Activated CD4-positive, alpha-beta memory T cell treated with anti-CD3 and anti-CD28 coated beads for 36 hours (primary cell): ENCODE results near the gene TGM1. TPM values are rescaled to one million over a fixed set of nuclear protein-coding genes. Genes with fewer than 3 reads are reported as not detected.

Source experiments
- CTCF ChIA-PET: fragments of 350-600 bp; sonication (Branson Sonifier 250); formaldehyde crosslinking; loops from one replicate; lab custom pipeline; 2021; ENCODE audit warnings: antibody characterized with exemption, inconsistent platforms; lab: Charles Lee
- POLR2A ChIA-PET: fragments of 350-600 bp; sonication (Branson Sonifier 250); formaldehyde crosslinking; loops from one replicate; lab custom pipeline; 2021; ENCODE audit warnings: antibody characterized with exemption; lab: Charles Lee
- DNase-seq: peaks from one replicate; pipeline ENCODE4 v3.0.0-alpha.2; 2020
- H3K27ac Mint-ChIP-seq: one replicate; pipeline ENCODE4 v1.8.0; 2021; ENCODE audit warnings: mixed read lengths
- H3K27me3 Mint-ChIP-seq: one replicate; pipeline ENCODE4 v1.8.0; 2021; ENCODE audit warnings: mixed read lengths
- H3K36me3 Mint-ChIP-seq: one replicate; pipeline ENCODE4 v1.8.0; 2021; ENCODE audit warnings: mixed read lengths
- H3K4me1 Mint-ChIP-seq: one replicate; pipeline ENCODE4 v1.8.0; 2021; ENCODE audit warnings: low read depth, mixed read lengths
- H3K4me3 Mint-ChIP-seq: one replicate; pipeline ENCODE4 v1.8.0; 2021; ENCODE audit warnings: mild to moderate bottlenecking, mixed read lengths
- H3K9me3 Mint-ChIP-seq: one replicate; pipeline ENCODE4 v1.8.0; 2021; ENCODE audit warnings: mixed read lengths
- intact Hi-C: fragments of 100-400 bp; cut with micrococcal nuclease; formaldehyde crosslinking; loops from one replicate; pipeline ENCODE4 v1.15.1; 2023
- total RNA-seq, 2 experiments: library from RNA; stranded (reverse); gene quantifications; one replicate each; pipeline ENCODE4 v1.2.3, GENCODE V29; 2021

The TGM1 gene
- total RNA-seq, 2 experiments from 2014 or later, result 3.7 to 4.5 TPM

GRCh38 chr14:24304019-24304387 is 41.0 kb upstream of the TGM1 start:
- H3K4me1 Mint-ChIP-seq, result peaks cover 39% of the 10 kb centered on the region
- ChIA-PET POLR2A (no interaction called here), CTCF (interaction anchor here (0.9 kb wide), 1 partner anchor 62 kb away, joined by 4 read pairs; the partner anchor contains the start of gene TINF2)
- intact Hi-C loops, result no loop called here
- H3K27ac Mint-ChIP-seq, result no peak overlapping the region
- DNase-seq, result no peak
- no peaks in the 10 kb centered on the region for H3K9me3 Mint-ChIP-seq
- no peaks in the 10 kb centered on the region for H3K27me3 Mint-ChIP-seq
- H3K36me3 Mint-ChIP-seq, result peaks cover 51% of the 10 kb centered on the region
- no peak overlapping the region for H3K4me3 Mint-ChIP-seq

- intact Hi-C loops, result no loop called here
- Mint-ChIP-seq H3K4me1 (peaks cover 50% of the 10 kb centered on the region), H3K27ac (peak overlapping the region; percentile 84), H3K4me3 (peak overlapping the region; percentile 90), H3K27me3 (no peaks in the 10 kb centered on the region), H3K36me3 (peaks cover 37% of the 10 kb centered on the region), H3K9me3 (no peaks in the 10 kb centered on the region)
- ChIA-PET CTCF (interaction anchor here (0.9 to 7.3 kb wide), 13 partner anchors 9 to 133 kb away, joined by 3 to 224 read pairs (median 12); partner anchors contain the start of genes CIDEB, LTB4R, LTB4R2 and MDP1), POLR2A (interaction anchor here (0.5 to 5.5 kb wide), 14 partner anchors 8 to 1261 kb away, joined by 3 to 53 read pairs (median 5); partner anchors contain the start of genes CHMP4A, CIDEB, LTB4R2 and RABGGTA)
- DNase-seq, result no peak
Observed at GRCh38 chr14:24300326-24300980, 37.5 kb upstream of the TGM1 start.

- POLR2A ChIA-PET, result interaction anchor here (0.5 to 5.5 kb wide), 16 partner anchors 9 to 1260 kb away, joined by 3 to 53 read pairs (median 5); partner anchors contain the start of genes CHMP4A, CIDEB, LTB4R2 and MDP1
- Mint-ChIP-seq H3K4me3 (peak within 1 kb of the TSS; percentile 90), H3K27me3 (no peaks in the 10 kb centered on the region), H3K4me1 (peaks cover 50% of the 10 kb centered on the region), H3K36me3 (peaks cover 31% of the 10 kb centered on the region), H3K9me3 (no peaks in the 10 kb centered on the region), H3K27ac (peak within 1 kb of the TSS; percentile 84)
- peak; percentile 96 for DNase-seq
- CTCF ChIA-PET, result interaction anchor here (0.9 to 7.3 kb wide), 16 partner anchors 9 to 204 kb away, joined by 3 to 224 read pairs (median 12); partner anchors contain the start of genes CHMP4A, CIDEB, LTB4R and LTB4R2
- intact Hi-C loops, result loop anchor here (1.0 to 5.0 kb wide), 7 partner anchors 9 to 207 kb away; partner anchors contain the start of genes CHMP4A, IRF9, PCK2 and PSME2
Observed at GRCh38 chr14:24299255-24300191, 36.5 kb upstream of the TGM1 start, which contains the start of the genes DHRS1 and NOP9. TSS of gene DHRS1 (minus strand) at chr14:24299780. CDS start at chr14:24299106, 674 bp downstream. TSS of gene NOP9 (plus strand) at chr14:24299850. CDS start at chr14:24299955, 105 bp downstream.

- H3K27ac Mint-ChIP-seq, result peak overlapping the region; percentile 84
- H3K36me3 Mint-ChIP-seq, result peaks cover 25% of the 10 kb centered on the region
- DNase-seq, result peak; percentile 41
- POLR2A ChIA-PET, result interaction anchor here (1.2 to 5.5 kb wide), 9 partner anchors 11 to 132 kb away, joined by 5 to 53 read pairs (median 9); partner anchors contain the start of genes LTB4R2, MDP1, RABGGTA and TINF2
- no peaks in the 10 kb centered on the region for H3K27me3 Mint-ChIP-seq
- intact Hi-C loops, result loop anchor here (1.0 to 5.0 kb wide), 7 partner anchors 9 to 207 kb away; partner anchors contain the start of genes CHMP4A, IRF9, PCK2 and PSME2
- H3K9me3 Mint-ChIP-seq, result no peaks in the 10 kb centered on the region
- H3K4me3 Mint-ChIP-seq, result peak overlapping the region; percentile 90
- peaks cover 50% of the 10 kb centered on the region for H3K4me1 Mint-ChIP-seq
- CTCF ChIA-PET, result interaction anchor here (1.0 to 7.3 kb wide), 11 partner anchors 9 to 204 kb away, joined by 3 to 224 read pairs (median 26); partner anchors contain the start of genes CHMP4A, CIDEB, LTB4R and LTB4R2
Observed at GRCh38 chr14:24298892-24299254, 35.9 kb upstream of the TGM1 start.

GRCh38 chr14:24297190-24297964 is 34.4 kb upstream of the TGM1 start:
- intact Hi-C loops, result loop anchor here (1.0 to 5.0 kb wide), 7 partner anchors 8 to 205 kb away; partner anchors contain the start of genes IPO4, MDP1, PCK2 and PSME2
- ChIA-PET CTCF (interaction anchor here (0.7 to 7.3 kb wide), 33 partner anchors 7 to 246 kb away, joined by 3 to 224 read pairs (median 9); partner anchors contain the start of genes CARMIL3, CHMP4A, CIDEB and GMPR2), POLR2A (interaction anchor here (0.8 to 5.5 kb wide), 9 partner anchors 15 to 239 kb away, joined by 3 to 53 read pairs (median 4); partner anchors contain the start of gene TINF2)
- Mint-ChIP-seq H3K9me3 (no peaks in the 10 kb centered on the region), H3K4me3 (no peak overlapping the region), H3K4me1 (peaks cover 50% of the 10 kb centered on the region), H3K27ac (peak overlapping the region; percentile 77), H3K27me3 (no peaks in the 10 kb centered on the region), H3K36me3 (peaks cover 20% of the 10 kb centered on the region)
- no peak for DNase-seq

DNA sequence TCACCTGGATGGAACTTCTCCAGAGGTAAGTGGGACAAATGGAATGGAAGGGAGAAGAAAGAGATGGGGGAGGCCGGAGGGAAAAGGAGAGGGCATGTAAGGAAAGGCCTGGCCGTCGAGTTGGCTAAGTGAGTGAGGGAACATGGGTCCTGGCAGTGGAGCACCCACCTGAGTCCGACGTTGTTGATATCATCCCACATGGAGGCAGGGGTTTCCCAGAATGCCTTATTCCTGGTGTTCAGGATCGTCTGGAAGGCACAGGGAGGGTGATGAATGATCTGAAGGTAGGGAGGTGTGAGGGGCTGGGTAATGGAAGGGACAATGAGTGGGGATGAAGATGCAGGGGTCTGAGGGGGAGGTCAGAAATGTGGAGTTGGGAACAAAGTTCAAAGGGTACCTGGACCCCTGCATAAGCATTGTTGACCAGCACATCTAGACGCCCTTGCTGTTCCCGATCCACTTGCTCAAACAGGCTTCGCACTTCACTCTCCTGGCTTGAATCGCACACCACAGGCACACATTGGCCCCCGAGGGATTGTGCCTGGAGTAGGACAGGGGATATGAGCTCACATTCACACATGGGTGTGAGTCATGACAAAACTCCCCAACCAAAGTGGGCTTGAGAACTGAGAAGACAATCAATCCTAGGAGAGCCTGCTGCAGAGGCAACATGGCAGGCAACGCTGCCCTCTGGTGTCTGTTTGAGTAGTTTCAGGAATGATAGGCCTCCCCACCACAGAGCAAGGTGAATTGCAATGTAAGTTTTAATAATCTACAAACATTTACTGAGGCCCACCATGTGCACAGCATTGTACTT is 33.6 kb upstream of the TGM1 start:
- ChIA-PET CTCF (interaction anchor here (0.6 to 7.3 kb wide), 35 partner anchors 12 to 245 kb away, joined by 3 to 224 read pairs (median 7); partner anchors contain the start of genes CARMIL3, CHMP4A, CIDEB and GMPR2), POLR2A (interaction anchor here (0.6 to 5.5 kb wide), 9 partner anchors 15 to 136 kb away, joined by 3 to 53 read pairs (median 4); partner anchors contain the start of gene TINF2)
- peaks cover 20% of the 10 kb centered on the region for H3K36me3 Mint-ChIP-seq
- no peaks in the 10 kb centered on the region for H3K9me3 Mint-ChIP-seq
- peak overlapping the region; percentile 77 for H3K27ac Mint-ChIP-seq
- intact Hi-C loops, result loop anchor here (1.0 to 5.0 kb wide), 7 partner anchors 7 to 204 kb away; partner anchors contain the start of genes IPO4, MDP1, PCK2 and PSME2
- peak; percentile 86 for DNase-seq
- peaks cover 42% of the 10 kb centered on the region for H3K4me1 Mint-ChIP-seq
- no peak overlapping the region for H3K4me3 Mint-ChIP-seq
- H3K27me3 Mint-ChIP-seq, result no peaks in the 10 kb centered on the region

DNA sequence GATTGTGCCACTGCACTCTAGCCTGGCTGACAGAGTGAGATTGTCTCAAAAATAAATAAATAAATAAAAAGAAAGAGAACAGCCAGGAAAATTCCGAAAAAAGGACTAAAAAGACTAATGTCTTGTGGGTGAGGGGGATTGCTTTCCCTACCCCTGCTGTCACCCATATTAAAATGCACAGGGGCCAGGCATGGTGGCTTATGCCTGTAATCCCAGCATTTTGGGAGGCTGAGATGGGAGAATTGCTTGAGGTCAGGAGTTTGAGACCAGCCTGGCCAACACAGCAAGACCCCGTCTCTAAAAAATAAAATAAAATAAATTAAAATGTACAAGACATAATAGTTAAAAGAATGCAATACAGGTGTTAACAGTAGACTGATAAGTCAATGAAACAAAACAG is 30.5 kb upstream of the TGM1 start:
- Mint-ChIP-seq H3K27me3 (peaks cover 2% of the 10 kb centered on the region), H3K36me3 (peaks cover 30% of the 10 kb centered on the region), H3K4me1 (peaks cover 42% of the 10 kb centered on the region), H3K9me3 (no peaks in the 10 kb centered on the region), H3K27ac (no peak overlapping the region), H3K4me3 (no peak overlapping the region)
- ChIA-PET POLR2A (no interaction called here), CTCF (interaction anchor here (0.9 to 7.3 kb wide), 5 partner anchors 11 to 137 kb away, joined by 3 to 81 read pairs (median 23); partner anchors contain the start of genes CIDEB, LTB4R2 and TINF2)
- intact Hi-C loops, result no loop called here
- no peak for DNase-seq

GRCh38 chr14:24292118-24292807 is 29.3 kb upstream of the TGM1 start:
- POLR2A ChIA-PET, result interaction anchor here (1.2 to 1.6 kb wide), 2 partner anchors 45 to 50 kb away, joined by 4 to 7 read pairs; partner anchors contain the start of gene TINF2
- Mint-ChIP-seq H3K9me3 (no peaks in the 10 kb centered on the region), H3K4me1 (peaks cover 41% of the 10 kb centered on the region), H3K4me3 (no peak overlapping the region), H3K27me3 (peaks cover 2% of the 10 kb centered on the region), H3K36me3 (peaks cover 33% of the 10 kb centered on the region), H3K27ac (no peak overlapping the region)
- no peak for DNase-seq
- CTCF ChIA-PET, result interaction anchor here (0.6 to 5.2 kb wide), 9 partner anchors 13 to 139 kb away, joined by 3 to 57 read pairs (median 3); partner anchors contain the start of genes CIDEB, LTB4R2 and TINF2
- intact Hi-C loops, result no loop called here

GRCh38 chr14:24291446-24292117 is 28.6 kb upstream of the TGM1 start:
- Mint-ChIP-seq H3K4me3 (no peak overlapping the region), H3K9me3 (no peaks in the 10 kb centered on the region), H3K27ac (no peak overlapping the region), H3K27me3 (peaks cover 2% of the 10 kb centered on the region), H3K4me1 (peaks cover 34% of the 10 kb centered on the region), H3K36me3 (peaks cover 31% of the 10 kb centered on the region)
- intact Hi-C loops, result no loop called here
- ChIA-PET POLR2A (interaction anchor here (1.2 to 1.6 kb wide), 2 partner anchors 44 to 49 kb away, joined by 4 to 7 read pairs; partner anchors contain the start of gene TINF2), CTCF (interaction anchor here (0.6 to 5.2 kb wide), 10 partner anchors 11 to 140 kb away, joined by 3 to 57 read pairs (median 12); partner anchors contain the start of genes CIDEB, LTB4R2, MDP1 and TINF2)
- no peak for DNase-seq
